ENCODE measurements around the gene CDH4.

DNA sequence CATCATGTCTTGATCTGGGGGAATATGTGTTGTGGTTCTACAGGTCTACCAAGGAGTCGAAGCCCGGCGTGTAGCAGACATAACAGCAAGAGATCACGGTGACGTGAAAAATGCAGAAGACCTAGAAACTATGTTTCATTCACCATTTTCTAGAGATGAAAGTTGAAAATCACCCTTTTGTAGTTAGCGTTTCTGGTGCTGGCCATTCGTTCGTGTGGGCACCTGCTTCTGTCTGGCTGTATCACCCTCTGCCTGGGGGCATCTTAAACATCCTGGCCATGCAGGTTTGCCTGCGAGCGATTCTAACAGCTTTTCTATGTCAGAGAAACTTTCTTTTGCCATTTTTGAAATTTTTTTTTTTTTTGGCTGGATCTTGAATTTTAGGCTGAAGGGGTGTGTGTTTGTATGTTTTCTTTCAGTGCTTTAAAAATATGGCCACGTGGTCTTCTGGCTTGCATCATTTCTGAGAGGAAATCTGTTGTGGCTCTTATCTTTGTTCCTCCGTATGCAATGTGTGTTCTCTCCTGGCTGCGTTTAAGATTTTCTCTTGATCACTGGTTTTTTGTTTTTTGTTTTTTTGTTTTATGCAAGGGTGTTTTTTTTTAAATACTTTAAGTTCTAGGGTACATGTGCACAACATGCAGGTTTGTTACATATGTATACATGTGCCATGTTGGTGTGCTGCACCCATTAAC lies 226.7 kb downstream of the CDH4 start:
- TF ChIP-seq, protein P1, sequence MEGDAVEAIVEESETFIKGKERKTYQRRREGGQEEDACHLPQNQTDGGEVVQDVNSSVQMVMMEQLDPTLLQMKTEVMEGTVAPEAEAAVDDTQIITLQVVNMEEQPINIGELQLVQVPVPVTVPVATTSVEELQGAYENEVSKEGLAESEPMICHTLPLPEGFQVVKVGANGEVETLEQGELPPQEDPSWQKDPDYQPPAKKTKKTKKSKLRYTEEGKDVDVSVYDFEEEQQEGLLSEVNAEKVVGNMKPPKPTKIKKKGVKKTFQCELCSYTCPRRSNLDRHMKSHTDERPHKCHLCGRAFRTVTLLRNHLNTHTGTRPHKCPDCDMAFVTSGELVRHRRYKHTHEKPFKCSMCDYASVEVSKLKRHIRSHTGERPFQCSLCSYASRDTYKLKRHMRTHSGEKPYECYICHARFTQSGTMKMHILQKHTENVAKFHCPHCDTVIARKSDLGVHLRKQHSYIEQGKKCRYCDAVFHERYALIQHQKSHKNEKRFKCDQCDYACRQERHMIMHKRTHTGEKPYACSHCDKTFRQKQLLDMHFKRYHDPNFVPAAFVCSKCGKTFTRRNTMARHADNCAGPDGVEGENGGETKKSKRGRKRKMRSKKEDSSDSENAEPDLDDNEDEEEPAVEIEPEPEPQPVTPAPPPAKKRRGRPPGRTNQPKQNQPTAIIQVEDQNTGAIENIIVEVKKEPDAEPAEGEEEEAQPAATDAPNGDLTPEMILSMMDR (IDR thresholded peaks at IDR 0.05): no peak
- no peak for TF ChIP-seq POLR2A (IDR thresholded peaks at IDR 0.05)
- no peak for TF ChIP-seq POLR2AphosphoS5 (IDR thresholded peaks at IDR 0.05)
- TF ChIP-seq EP300 (IDR thresholded peaks at IDR 0.05): no peak

Data from upper lobe of left lung (tissue), 4 donors.